HG03342 (cell line): ENCODE results near the gene PRPF19.
"Not testable (repeated sequence)": the region's sequence is repeated elsewhere in the genome, so short reads cannot be mapped to it uniquely, and the experiment has no call there.

Experiments
- ATAC-seq: cut with Tn5 transposase; IDR thresholded peaks from one replicate; pipeline ENCODE4 v1.9.1; 2021; ENCODE audit warnings: mild to moderate bottlenecking, moderate library complexity; ENCODE audit not compliant: unreplicated experiment

PRPF19 gene

GRCh38 chr11:60909680-60910280, 3.4 kb upstream of the PRPF19 start:
- not testable (repeated sequence) for ATAC-seq

DNA sequence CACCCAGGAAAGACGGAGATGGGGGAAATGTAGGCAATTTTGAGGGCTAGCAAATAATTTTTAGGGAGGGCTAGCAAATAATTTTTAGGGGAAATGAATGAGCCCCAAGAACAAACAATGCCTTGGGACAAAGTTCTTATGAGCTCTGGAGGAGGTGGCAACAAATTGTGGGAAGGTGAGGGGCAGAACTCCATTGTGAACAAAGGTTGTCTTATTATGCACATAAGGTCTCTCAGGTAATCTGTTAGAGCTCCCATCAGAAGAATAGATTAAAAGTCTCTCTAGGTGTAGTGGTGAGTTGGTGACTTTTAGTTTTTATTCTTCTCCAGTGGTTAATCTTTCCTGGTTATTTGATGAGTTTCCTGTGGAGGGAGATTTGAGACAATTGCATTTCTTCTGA, 2.4 kb upstream of the PRPF19 start:
- no peak for ATAC-seq

DNA sequence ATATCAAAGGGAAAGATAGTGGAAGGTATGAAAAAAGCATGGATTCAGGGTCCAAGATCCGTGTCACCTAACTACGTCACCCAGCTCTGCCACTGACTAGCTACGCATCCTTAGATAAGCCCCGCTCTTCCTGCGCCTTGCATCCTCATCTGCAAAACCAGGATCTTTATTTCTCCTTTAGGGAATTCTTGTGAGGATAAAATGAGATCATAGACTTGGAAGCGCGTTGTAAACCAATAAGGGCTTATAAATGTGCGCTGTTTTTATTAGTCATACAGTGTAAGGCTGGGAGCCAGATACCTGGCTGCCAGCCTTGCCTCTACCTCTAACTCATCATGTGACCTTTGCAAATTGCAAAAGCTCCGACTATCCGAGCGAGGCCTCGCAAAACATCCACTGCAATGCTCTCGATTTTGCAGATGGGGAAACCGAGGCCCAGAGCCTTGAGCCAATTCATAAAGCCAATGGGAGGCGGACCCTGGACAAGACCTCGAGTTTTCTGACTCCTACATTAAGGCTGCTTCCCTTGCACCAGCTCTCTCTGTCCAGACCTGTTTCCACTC, 753 bp downstream of the PRPF19 start:
- ATAC-seq, result no peak

- no peak for ATAC-seq
Measured at GRCh38 chr11:60905047-60905446, 1.3 kb downstream of the PRPF19 start.

GRCh38 chr11:60902625-60903024, 3.8 kb downstream of the PRPF19 start:
- no peak for ATAC-seq

- ATAC-seq, result no peak
Measured at GRCh38 chr11:60900673-60901404, 5.5 kb downstream of the PRPF19 start.

DNA sequence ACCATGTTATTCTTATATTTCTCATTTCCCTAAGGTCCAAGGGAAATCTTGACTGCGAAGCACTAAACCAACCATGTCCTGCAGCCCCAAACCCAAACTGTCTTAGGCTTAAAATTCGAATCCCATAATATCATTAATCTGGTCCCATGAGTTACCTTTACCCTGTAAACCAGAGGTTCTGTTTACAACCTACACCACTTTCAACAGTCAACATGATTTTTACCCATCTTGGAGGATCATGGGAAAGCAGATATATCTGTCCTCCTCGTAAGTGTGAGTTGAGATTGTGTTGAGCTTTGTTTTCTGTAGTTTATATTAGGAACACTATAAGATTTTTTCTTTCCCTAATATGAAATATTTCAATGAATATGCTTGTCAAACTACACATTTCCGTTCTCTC, 6.4 kb downstream of the PRPF19 start:
- ATAC-seq, result no peak

- ATAC-seq, result no peak
Measured at GRCh38 chr11:60899046-60899936, 7.1 kb downstream of the PRPF19 start.

DNA sequence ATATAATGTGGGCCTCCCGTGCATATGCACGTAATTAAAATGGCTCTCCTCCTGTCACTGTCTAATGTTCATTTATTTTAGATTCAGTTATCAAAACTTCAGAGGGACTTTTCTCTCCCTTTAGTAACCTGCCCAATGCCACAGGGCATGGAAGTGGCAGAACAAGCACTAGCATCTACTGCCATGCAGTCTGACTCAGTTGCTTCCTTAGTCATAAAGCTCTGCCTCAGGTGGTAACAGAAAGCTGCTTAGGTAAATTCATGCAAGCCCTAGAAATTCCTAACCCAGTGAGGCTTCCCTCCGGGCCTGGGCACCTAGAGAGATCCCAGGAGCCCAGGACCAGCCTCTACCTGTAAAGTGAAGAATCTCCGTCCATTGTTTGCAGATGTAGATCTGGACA, 8.9 kb downstream of the PRPF19 start:
- ATAC-seq, result no peak

DNA sequence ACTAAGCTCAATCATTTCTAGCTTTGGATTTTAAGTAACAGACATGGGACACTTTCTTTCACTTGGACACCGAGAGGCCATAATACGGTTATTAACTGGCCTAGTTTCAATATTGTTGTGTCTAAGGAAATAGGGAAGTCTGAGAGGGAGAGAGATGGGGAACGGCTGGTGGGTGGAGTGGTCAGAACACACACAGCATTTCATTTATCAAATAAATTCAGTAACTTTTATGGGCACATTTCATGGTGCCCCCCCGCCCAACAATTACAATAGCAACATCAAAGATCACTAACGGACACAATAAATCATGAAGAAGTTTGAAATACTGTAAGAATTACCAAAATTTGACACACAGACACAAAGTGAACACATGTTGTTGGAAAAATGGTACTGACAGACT, 10.7 kb downstream of the PRPF19 start:
- no peak for ATAC-seq

GRCh38 chr11:60891103-60891741, 15.2 kb downstream of the PRPF19 start:
- no peak for ATAC-seq

DNA sequence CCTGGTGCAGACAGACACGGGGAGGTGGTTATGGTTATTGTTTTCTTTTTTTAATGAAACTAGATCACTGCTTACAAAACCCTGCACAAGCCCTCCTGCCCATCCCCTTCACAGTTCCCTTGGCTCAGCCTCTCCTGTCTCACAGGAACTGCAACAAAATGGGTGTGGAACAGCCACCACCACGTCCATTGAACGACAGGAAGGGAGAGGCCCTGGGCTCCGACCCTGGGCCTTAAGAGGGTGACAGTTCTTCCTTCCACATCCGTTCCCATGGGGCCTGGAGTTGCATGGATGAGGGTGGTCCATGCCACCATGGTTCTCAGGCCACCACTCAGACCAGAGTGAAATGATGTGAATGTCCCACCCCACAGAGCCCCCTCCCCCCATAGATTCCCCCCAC, 15.7 kb downstream of the PRPF19 start:
- no peak for ATAC-seq

- no peak for ATAC-seq
Measured at GRCh38 chr11:60889869-60890311, 16.5 kb downstream of the PRPF19 start.

DNA sequence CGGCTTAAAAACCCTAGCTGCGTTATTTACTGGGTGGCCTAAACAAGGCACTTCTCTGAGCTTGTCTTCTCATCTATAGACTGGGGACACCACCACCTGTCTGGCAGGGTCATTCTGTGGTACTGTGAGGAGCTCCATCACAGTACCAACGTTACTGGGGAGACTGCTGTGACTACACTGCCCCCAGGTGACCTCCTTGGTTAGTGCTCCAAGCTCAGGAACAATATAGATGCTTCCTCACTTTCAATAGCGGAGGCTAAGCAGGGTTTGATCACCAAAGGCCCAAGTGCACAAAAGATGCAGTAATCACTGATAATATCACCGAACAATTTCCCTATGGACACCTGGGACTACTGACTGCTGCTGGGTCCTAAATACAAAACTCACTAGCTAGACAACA, 18.8 kb downstream of the PRPF19 start:
- ATAC-seq, result no peak

DNA sequence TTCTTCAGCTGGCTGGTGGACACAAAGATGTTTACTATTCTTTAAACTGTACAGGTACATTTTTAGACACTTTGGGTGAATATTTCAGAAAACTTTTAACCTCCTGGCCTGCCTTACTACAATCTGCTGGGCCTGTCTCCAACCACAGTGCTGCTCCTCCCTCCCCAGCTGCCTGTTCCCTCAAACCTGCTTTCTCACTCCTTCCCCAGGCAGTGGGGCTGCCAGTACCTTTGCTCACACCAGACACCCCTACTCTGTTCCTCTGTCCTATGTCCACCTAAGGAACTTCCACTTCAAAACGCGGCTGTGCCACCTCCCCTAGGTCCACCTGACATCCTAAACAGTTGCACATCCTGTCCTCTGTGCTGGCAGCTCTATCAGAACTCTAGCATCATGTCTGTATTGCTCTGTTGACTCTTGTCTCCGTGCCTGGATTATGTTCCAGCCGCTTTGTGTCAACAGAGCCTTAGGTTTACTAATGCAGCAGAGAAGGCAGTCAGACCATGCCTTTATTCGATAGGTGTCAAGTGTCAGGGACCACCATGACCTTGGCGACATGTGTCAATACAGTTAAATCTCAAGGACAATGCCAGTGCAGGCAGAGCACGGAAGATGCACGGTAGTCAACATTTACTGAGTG, 25.6 kb downstream of the PRPF19 start:
- no peak for ATAC-seq

- no peak for ATAC-seq
Measured at GRCh38 chr11:60879971-60880588, 26.3 kb downstream of the PRPF19 start.

DNA sequence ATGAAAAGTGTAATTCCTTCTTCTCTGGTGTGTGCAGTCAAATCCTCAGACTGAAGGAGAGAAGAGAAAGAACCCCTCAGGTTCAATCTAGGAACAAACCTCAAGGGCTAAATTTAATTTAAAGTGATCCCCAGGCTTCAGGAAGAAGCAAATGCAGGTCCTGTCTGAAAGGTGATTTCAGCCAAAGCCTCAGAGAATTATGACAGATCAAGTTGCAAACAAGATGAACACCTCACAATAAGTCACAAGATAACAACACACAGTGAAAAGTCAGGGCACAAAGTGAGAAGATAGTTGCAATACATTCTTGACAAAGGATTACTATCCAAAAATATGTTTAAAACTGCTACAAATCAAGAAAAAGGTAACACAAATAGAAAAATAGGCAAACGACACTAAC, 27.3 kb downstream of the PRPF19 start:
- no peak for ATAC-seq

DNA sequence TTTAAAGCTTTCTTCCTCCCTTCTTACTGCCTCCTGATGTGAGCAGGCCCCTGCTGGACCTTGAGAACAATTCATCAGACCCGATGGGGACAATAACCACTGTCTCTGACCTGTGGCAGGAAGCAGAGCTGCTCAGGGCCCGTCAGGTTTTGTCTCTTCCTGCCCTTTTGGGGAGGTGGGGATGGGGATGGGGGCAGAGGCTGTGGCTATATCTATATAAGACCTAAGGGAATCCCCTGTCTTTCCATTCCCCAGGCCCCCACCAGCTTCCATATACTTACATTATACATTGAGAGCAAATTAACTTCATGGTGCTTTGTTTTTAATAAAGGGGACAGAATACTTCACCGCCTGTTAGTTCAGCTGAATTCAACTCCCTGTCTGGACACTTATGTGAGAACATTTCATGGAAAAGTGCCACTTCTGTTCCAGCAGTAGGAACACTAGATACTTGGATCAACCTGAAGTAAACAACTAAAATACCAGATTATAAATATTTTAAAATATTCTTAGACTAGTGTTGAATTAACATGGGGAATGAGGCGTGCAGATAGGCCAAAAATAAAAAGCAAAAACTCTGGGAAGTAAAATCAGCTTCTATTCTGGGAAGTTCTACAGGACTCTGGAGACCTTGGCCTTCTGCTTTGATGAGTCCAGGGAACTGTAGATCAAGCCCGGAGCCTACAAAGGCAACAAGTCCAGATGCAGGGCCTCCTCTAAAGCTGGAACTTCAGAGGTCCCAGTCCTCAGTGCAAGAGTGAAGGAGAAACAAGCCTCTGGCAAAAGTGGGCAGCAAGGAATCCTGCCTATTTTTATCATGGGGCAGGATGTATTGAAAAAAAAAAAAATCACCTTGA, 27.9 kb downstream of the PRPF19 start:
- no peak for ATAC-seq

DNA sequence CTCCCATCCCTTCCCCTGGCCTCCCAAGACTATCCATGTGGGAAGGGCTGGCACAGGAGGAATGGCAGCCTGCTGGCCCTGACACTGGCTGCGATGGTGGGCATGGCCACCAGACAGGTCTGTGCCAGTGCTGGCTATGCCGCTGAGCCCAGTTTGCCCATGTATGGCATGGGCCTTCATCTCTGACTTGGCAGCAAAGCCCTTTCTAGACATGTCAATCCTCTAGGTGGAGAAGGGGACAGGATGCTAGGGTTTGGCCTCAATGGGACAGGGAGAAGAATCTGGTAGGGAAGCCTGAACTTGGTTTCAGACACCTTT, 30.3 kb downstream of the PRPF19 start:
- no peak for ATAC-seq
